H1 (cell line): ENCODE measurements around the gene KLHL30. TPM values are rescaled to one million over a fixed set of nuclear protein-coding genes. Genes with fewer than 3 reads are reported as not detected.
A peak's percentile ranks its signal among the peaks of the same experiment; 100 is the strongest.

ENCODE experiments used
- CTCF ChIA-PET: fragments of 300-600 bp; sonication (Branson Sonifier 250); formaldehyde crosslinking; loops from one replicate; lab custom pipeline; 2021; ENCODE audit not compliant: partially characterized antibody; lab: Charles Lee
- POLR2A ChIA-PET: fragments of 300-600 bp; sonication (Branson Sonifier 250); formaldehyde crosslinking; loops from one replicate; lab custom pipeline; 2021; ENCODE audit warnings: inconsistent platforms; ENCODE audit not compliant: partially characterized antibody; lab: Charles Lee
- DNase-seq, 2 experiments: peaks; one replicate each; pipeline versions ENCODE4 v3.0.0 to v3.0.0-alpha.2; 2010 to 2022; ENCODE audit warnings: low spot score in 2 of 2, low read depth in 1 of 2, mixed read lengths in 1 of 2
- FAIRE-seq: peaks from 2 replicates; lab custom pipeline; 2011; peaks lifted over from hg19 to GRCh38; lab: Jason Lieb, UNC
- H2AFZ ChIP-seq: 2 replicates; pipeline ENCODE4 v1.8.1; 2012; ENCODE audit warnings: low read length, inconsistent platforms
- H2AK5ac ChIP-seq: 2 replicates; pipeline ENCODE4 v1.6.1; 2013; ENCODE audit warnings: low read depth, low read length
- H2BK120ac ChIP-seq: replicated peaks from 2 replicates; pipeline ENCODE3; 2013; ENCODE audit warnings: low read depth, low read length, inconsistent platforms
- H2BK12ac ChIP-seq: 2 replicates; pipeline ENCODE4 v1.6.1; 2013; ENCODE audit warnings: low read depth, low read length
- H2BK15ac ChIP-seq: 2 replicates; pipeline ENCODE4 v1.6.1; 2013; ENCODE audit warnings: low read length
- H2BK20ac ChIP-seq: 2 replicates; pipeline ENCODE4 v1.6.1; 2013; ENCODE audit warnings: low read length
- H2BK5ac ChIP-seq: 2 replicates; pipeline ENCODE4 v1.6.1; 2013; ENCODE audit warnings: low read depth, low read length
- H3K14ac ChIP-seq: 2 replicates; pipeline ENCODE4 v1.6.1; 2013; ENCODE audit warnings: inconsistent platforms; ENCODE audit not compliant: insufficient read length
- H3K18ac ChIP-seq: 2 replicates; pipeline ENCODE4 v1.6.1; 2013; ENCODE audit warnings: low read length; ENCODE audit errors: extremely low read depth
- H3K23ac ChIP-seq: 2 replicates; pipeline ENCODE4 v1.6.1; 2013; ENCODE audit warnings: inconsistent platforms; ENCODE audit not compliant: insufficient read length
- H3K23me2 ChIP-seq: 2 replicates; pipeline ENCODE4 v1.6.1; 2013; ENCODE audit warnings: low read depth, low read length
- H3K27ac ChIP-seq: 2 replicates; pipeline ENCODE4 v1.6.1; 2011; ENCODE audit warnings: low read depth, low read length, inconsistent platforms
- H3K27me3 ChIP-seq, 4 experiments: replicated peaks in 1 of 4; 1 replicate in 1 of 4; 2 replicates in 3 of 4; pipeline versions ENCODE4 v1.6.1 to v1.8.1; 2011 to 2013; ENCODE audit warnings: low read length in 3 of 4, mild to moderate bottlenecking in 3 of 4, inconsistent platforms in 2 of 4, mixed read lengths in 2 of 4, moderate library complexity in 1 of 4; ENCODE audit not compliant: control insufficient read depth in 3 of 4, insufficient read depth in 3 of 4; ENCODE audit errors: extremely low read depth in 1 of 4
- H3K36me3 ChIP-seq, 4 experiments: 2 replicates each; pipeline versions ENCODE4 v1.6.1 to v1.8.1; 2011 to 2013; ENCODE audit warnings: mild to moderate bottlenecking in 4 of 4, low read length in 3 of 4, moderate library complexity in 2 of 4, control low read depth in 1 of 4, inconsistent platforms in 1 of 4; ENCODE audit not compliant: insufficient read depth in 4 of 4, control insufficient read depth in 2 of 4
- H3K4ac ChIP-seq: replicated peaks from 2 replicates; pipeline ENCODE3; 2013; ENCODE audit warnings: low read length, low read depth, mixed read lengths, inconsistent platforms; ENCODE audit not compliant: insufficient read length
- H3K4me1 ChIP-seq, 4 experiments: replicated peaks in 1 of 4; 1 replicate in 1 of 4; 2 replicates in 3 of 4; pipeline versions ENCODE4 v1.6.1 to v1.8.1; 2011 to 2013; ENCODE audit warnings: low read length in 3 of 4, inconsistent platforms in 2 of 4, mixed read lengths in 1 of 4; ENCODE audit not compliant: insufficient read depth in 4 of 4, control insufficient read depth in 3 of 4
- H3K4me2 ChIP-seq, 2 experiments: 2 replicates each; pipeline versions ENCODE4 v1.6.1 to v1.8.1; 2011 to 2013; ENCODE audit warnings: low read depth in 2 of 2, low read length in 2 of 2, control low read depth in 1 of 2, inconsistent platforms in 1 of 2, mild to moderate bottlenecking in 1 of 2; ENCODE audit not compliant: insufficient read depth in 1 of 2
- H3K4me3 ChIP-seq, 4 experiments: fragments of 200-600, 300-600 bp in 1 of 4; sonication (generic), shearing (Covaris generic), sonication (Bioruptor Twin) in 1 of 4; 2 replicates each; pipeline versions ENCODE4 v1.5.1 to v1.8.1; 2011 to 2016; ENCODE audit warnings: low read length in 4 of 4, low read depth in 3 of 4, control low read depth in 2 of 4, inconsistent platforms in 2 of 4, mild to moderate bottlenecking in 2 of 4, mixed read lengths in 1 of 4, moderate library complexity in 1 of 4; ENCODE audit not compliant: insufficient read depth in 2 of 4; ENCODE audit errors: extremely low read depth in 1 of 4
- H3K56ac ChIP-seq: replicated peaks from 2 replicates; pipeline ENCODE3; 2013; ENCODE audit warnings: low read depth, mild to moderate bottlenecking, mixed read lengths, low read length, inconsistent platforms; ENCODE audit not compliant: insufficient read length
- H3K79me1 ChIP-seq: 2 replicates; pipeline ENCODE4 v1.6.1; 2013; ENCODE audit warnings: low read depth, low read length, control low read depth
- H3K79me2 ChIP-seq, 2 experiments: 2 replicates each; pipeline versions ENCODE4 v1.6.1 to v1.8.1; 2012 to 2013; ENCODE audit warnings: low read length in 2 of 2, mild to moderate bottlenecking in 2 of 2, inconsistent platforms in 1 of 2; ENCODE audit not compliant: insufficient read depth in 2 of 2, control insufficient read depth in 1 of 2
- H3K9ac ChIP-seq, 4 experiments: replicated peaks in 1 of 4; 1 replicate in 1 of 4; 2 replicates in 3 of 4; pipeline versions ENCODE4 v1.6.1 to v1.8.1; 2011 to 2013; ENCODE audit warnings: low read depth in 3 of 4, low read length in 3 of 4, control low read depth in 2 of 4, mild to moderate bottlenecking in 2 of 4, moderate library complexity in 2 of 4, inconsistent platforms in 1 of 4; ENCODE audit errors: extremely low read depth in 1 of 4
- H3K9me3 ChIP-seq, 2 experiments: 2 replicates each; pipeline versions ENCODE4 v1.6.1 to v1.8.1; 2012 to 2013; ENCODE audit warnings: mild to moderate bottlenecking in 2 of 2, moderate library complexity in 2 of 2, control low read depth in 1 of 2, inconsistent platforms in 1 of 2, low read depth in 1 of 2, low read length in 1 of 2, mixed read lengths in 1 of 2; ENCODE audit not compliant: insufficient read depth in 2 of 2
- H4K20me1 ChIP-seq, 2 experiments: replicated peaks in 1 of 2; 2 replicates each; pipeline versions ENCODE3 to v1.8.1; 2011 to 2013; ENCODE audit warnings: inconsistent platforms in 2 of 2, low read length in 2 of 2, mild to moderate bottlenecking in 1 of 2; ENCODE audit not compliant: insufficient read depth in 2 of 2, control insufficient read depth in 1 of 2
- H4K5ac ChIP-seq: 2 replicates; pipeline ENCODE4 v1.6.1; 2013; ENCODE audit warnings: low read length, low read depth, mixed read lengths, inconsistent platforms; ENCODE audit not compliant: insufficient read length
- H4K8ac ChIP-seq: 2 replicates; pipeline ENCODE4 v1.8.0; 2013; ENCODE audit warnings: mild to moderate bottlenecking, moderate library complexity, low read length, inconsistent platforms; ENCODE audit not compliant: insufficient read depth; ENCODE audit errors: extremely low read depth
- H4K91ac ChIP-seq: replicated peaks from 2 replicates; pipeline ENCODE3; 2013; ENCODE audit warnings: low read length, mixed read lengths, inconsistent platforms; ENCODE audit not compliant: insufficient read length
- WGBS, 2 experiments: shearing (Covaris generic) in 1 of 2; methylation state at CpG; one replicate each; pipeline versions ENCODE4 v1.1.6 to v1.1.7; 2013 to 2015; ENCODE audit warnings: low lambda C conversion rate in 2 of 2, mixed read lengths in 2 of 2, inconsistent platforms in 1 of 2, low coverage in 1 of 2, missing lambda C conversion rate in 1 of 2; ENCODE audit not compliant: insufficient replicate concordance in 2 of 2, insufficient coverage in 1 of 2, insufficient read length in 1 of 2; ENCODE audit errors: extremely low coverage in 1 of 2, missing lambda C conversion rate in 1 of 2; 5-methylcytosine and 5-hydroxymethylcytosine counted together
- polyA plus RNA-seq, 7 experiments: library from polyadenylated mRNA; depleted of rRNA in 3 of 7; stranded (reverse) in 5 of 7; unstranded in 2 of 7; fragments of >200 nt in 5 of 7; fragments of 200-250 nt in 2 of 7; gene quantifications; 1 replicate in 5 of 7; 2 replicates in 1 of 7; 4 replicates in 1 of 7; pipeline versions ENCODE4 v1.2.1 to v1.2.3, GENCODE V29; 2011 to 2013; ENCODE audit warnings: missing spikeins in 2 of 7, mixed read lengths in 2 of 7
- total RNA-seq: library from RNA; stranded (reverse); fragmentation: NEBNext Ultra II Directional; extraction: Animal tissue kit (Norgen Biotek cat#: 25700); gene quantifications from 2 replicates; pipeline ENCODE4 v1.2.1, GENCODE V29; 2021

The KLHL30 gene
- total and polyA plus RNA-seq, 2 of the 8 experiments (the other 6 are each of a cell fraction or from before 2014, with no cell fraction given), result not detected

DNA sequence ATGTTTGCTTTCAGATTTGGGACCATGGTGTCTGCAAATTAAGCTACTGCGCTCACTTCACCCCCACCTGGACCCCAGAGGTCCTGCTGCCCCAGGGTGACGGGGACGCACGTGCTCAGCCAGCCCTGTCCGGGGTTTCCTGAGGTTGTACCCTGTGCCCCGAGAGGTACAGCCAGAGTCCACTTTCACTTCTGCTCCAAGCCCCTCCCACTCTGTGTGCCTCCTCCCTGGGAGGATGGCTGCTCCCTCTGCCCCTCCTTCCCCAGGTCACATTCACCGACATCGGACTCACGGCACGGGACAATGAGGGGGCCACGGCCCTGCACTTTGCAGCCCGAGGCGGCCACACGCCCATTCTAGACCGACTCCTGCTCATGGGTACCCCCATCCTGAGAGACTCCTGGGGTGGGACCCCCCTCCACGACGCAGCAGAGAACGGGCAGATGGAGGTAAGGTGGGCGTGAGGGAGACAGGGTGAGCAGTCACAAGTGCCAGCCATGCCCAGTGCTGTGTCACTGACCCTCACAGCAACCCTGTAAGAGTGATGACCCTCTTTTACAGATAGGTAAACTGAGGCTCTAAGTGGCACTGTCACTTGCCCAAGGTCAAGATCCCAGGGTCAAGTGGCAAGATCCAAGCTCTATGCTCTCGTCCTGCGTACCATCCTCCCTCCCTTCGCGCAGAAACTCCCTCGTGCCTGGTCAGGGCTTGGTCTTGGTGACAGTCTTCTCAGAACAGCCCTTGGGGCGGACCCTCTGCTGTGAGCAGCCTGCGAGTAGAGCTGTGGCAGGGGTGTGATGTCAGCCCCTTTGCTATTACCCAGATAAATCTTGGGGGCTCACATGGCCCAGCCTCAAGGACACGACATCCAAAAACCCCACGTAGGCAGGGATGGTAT is 30.7 kb upstream of the KLHL30 start:
- H3K9ac ChIP-seq, result no peak overlapping the region; a peak in 1 of 7 replicates
- H3K79me2 ChIP-seq, result no peaks in the 10 kb centered on the region
- H3K27me3 ChIP-seq, result no peaks in the 10 kb centered on the region; a peak in 1 of 7 replicates
- H3K14ac ChIP-seq, result no peak overlapping the region
- H3K56ac ChIP-seq, result no peak overlapping the region
- H2AFZ ChIP-seq, result no peak overlapping the region
- no peaks in the 10 kb centered on the region; the same call in 1 of the 2 replicates for H3K23me2 ChIP-seq
- H3K4me2 ChIP-seq, result no peak overlapping the region
- H3K79me1 ChIP-seq, result no peaks in the 10 kb centered on the region
- H3K23ac ChIP-seq, result no peak overlapping the region
- 0 out of 2 replicates have a peak overlapping the region, but pooled peaks have one; percentile 44 for H2BK5ac ChIP-seq
- no peak overlapping the region; the same call in 1 of the 2 replicates for H3K18ac ChIP-seq
- no peak for FAIRE-seq
- no peak overlapping the region for H2BK20ac ChIP-seq
- H4K8ac ChIP-seq, result peak overlapping the region; percentile 72
- H3K9me3 ChIP-seq, result no peaks in the 10 kb centered on the region
- peak overlapping the region; percentile 60; the same call in 1 of the 2 replicates for H2AK5ac ChIP-seq
- DNase-seq, result peak in 1 of 2 experiments; percentile 52
- no peaks in the 10 kb centered on the region for H3K36me3 ChIP-seq
- H3K4me3 ChIP-seq, result no peak overlapping the region
- no peak overlapping the region for H3K27ac ChIP-seq
- 94% methylated on average over 28 of the region's 28 CpGs; no CpG with 5 or more reads in 1 of the 2 experiments for WGBS, 2 experiments
- no peak overlapping the region for H2BK120ac ChIP-seq
- H4K20me1 ChIP-seq, result no peaks in the 10 kb centered on the region
- H3K4me1 ChIP-seq, result peaks cover 0 to 16% (median 7%) of the 10 kb centered on the region in 4 experiments; a peak in 6 of 7 replicates
- no peak overlapping the region for H4K5ac ChIP-seq
- H2BK12ac ChIP-seq, result peak overlapping the region; percentile 95; the same call in 1 of the 2 replicates
- H4K91ac ChIP-seq, result peak overlapping the region; percentile 78
- CTCF ChIA-PET, result interaction anchor here (1.0 to 5.0 kb wide), 7 partner anchors 9 to 536 kb away, joined by 3 to 24 read pairs (median 7); partner anchors contain the start of gene ESPNL
- POLR2A ChIA-PET, result interaction anchor here (0.8 to 2.3 kb wide), 6 partner anchors 8 to 205 kb away, joined by 3 to 23 read pairs (median 4); partner anchors contain the start of genes ESPNL and SCLY
- H2BK15ac ChIP-seq, result no peak overlapping the region
- no peak overlapping the region for H3K4ac ChIP-seq
